SK-N-SH treated with all-trans-retinoic acid at 6 μM for 48 hours (cell line): ENCODE measurements around the gene LRP2.

Source experiments
- ATAC-seq: fragments of 200-7000 bp; cut with Tn5 transposase; 3 replicates; pipeline ENCODE4 v1.9.1; 2020; ENCODE audit warnings: mild to moderate bottlenecking, moderate library complexity
- ARNTL ChIP-seq: fragments of 450-650 bp; formaldehyde crosslinking; IDR thresholded peaks from 2 replicates; pipeline ENCODE4 v1.5.0; 2020; ENCODE audit warnings: low read depth, mild to moderate bottlenecking, moderate library complexity, borderline replicate concordance
- BACH2 ChIP-seq: fragments of 250-450 bp; sonication (Bioruptor Pico); IDR thresholded peaks from 2 replicates; pipeline ENCODE4 v1.9.0; 2021; ENCODE audit warnings: mild to moderate bottlenecking, borderline replicate concordance
- CSDC2 ChIP-seq: fragments of 250-450 bp; sonication (Bioruptor Pico); IDR thresholded peaks from 2 replicates; pipeline ENCODE4 v1.5.0; 2020; ENCODE audit warnings: mild to moderate bottlenecking, moderate library complexity
- ESRRG ChIP-seq: fragments of 250-450 bp; sonication (Bioruptor Pico); IDR thresholded peaks from 2 replicates; pipeline ENCODE4 v1.6.1; 2021; ENCODE audit warnings: mild to moderate bottlenecking
- GLIS3 ChIP-seq: fragments of 250-450 bp; sonication (Bioruptor Pico); IDR thresholded peaks from 2 replicates; pipeline ENCODE4 v1.5.0; 2020; ENCODE audit warnings: mild to moderate bottlenecking, moderate library complexity
- ISL1 ChIP-seq: fragments of 250-450 bp; sonication (Bioruptor Pico); IDR thresholded peaks from 2 replicates; pipeline ENCODE4 v2.1.2; 2022; ENCODE audit warnings: mild to moderate bottlenecking, moderate library complexity
- OSR1 ChIP-seq: fragments of 250-450 bp; sonication (Bioruptor Pico); IDR thresholded peaks from 2 replicates; pipeline ENCODE4 v1.8.0; 2022; ENCODE audit warnings: moderate library complexity, mild to moderate bottlenecking, inconsistent platforms
- PPARA ChIP-seq: fragments of 250-450 bp; sonication (Bioruptor Pico); IDR thresholded peaks from 2 replicates; pipeline ENCODE4 v1.5.0; 2020; ENCODE audit warnings: mild to moderate bottlenecking, borderline replicate concordance
- RARB ChIP-seq: fragments of 250-450 bp; sonication (Bioruptor Pico); IDR thresholded peaks from 2 replicates; pipeline ENCODE4 v1.8.0; 2021; ENCODE audit warnings: mild to moderate bottlenecking, moderate library complexity
- SNAI2 ChIP-seq: fragments of 250-450 bp; sonication (Bioruptor Pico); IDR thresholded peaks from 2 replicates; pipeline ENCODE4 v1.5.0; 2020; ENCODE audit warnings: mild to moderate bottlenecking, moderate library complexity
- TCF4 ChIP-seq: fragments of 250-450 bp; sonication (Bioruptor Pico); IDR thresholded peaks from 2 replicates; pipeline ENCODE4 v1.8.0; 2021; ENCODE audit warnings: mild to moderate bottlenecking, moderate library complexity, borderline replicate concordance
- TOX ChIP-seq: fragments of 250-450 bp; sonication (Bioruptor Pico); IDR thresholded peaks from 2 replicates; pipeline ENCODE4 v1.8.0; 2021; ENCODE audit warnings: mild to moderate bottlenecking, moderate library complexity, borderline replicate concordance
- ZC3H10 ChIP-seq: fragments of 250-450 bp; sonication (Bioruptor Pico); IDR thresholded peaks from 2 replicates; pipeline ENCODE4 v1.5.1; 2021; ENCODE audit warnings: mild to moderate bottlenecking, moderate library complexity
- ZFP3 ChIP-seq: fragments of 250-450 bp; sonication (Bioruptor Pico); IDR thresholded peaks from 2 replicates; pipeline ENCODE4 v1.5.0; 2020; ENCODE audit warnings: mild to moderate bottlenecking, moderate library complexity
- ZFP30 ChIP-seq: fragments of 450-650 bp; formaldehyde crosslinking; IDR thresholded peaks from 2 replicates; pipeline ENCODE4 v1.5.0; 2022; ENCODE audit warnings: mild to moderate bottlenecking, moderate library complexity
- ZNF565 ChIP-seq: fragments of 450-650 bp; formaldehyde crosslinking; conservative IDR thresholded peaks from 2 replicates; pipeline ENCODE4 v1.5.0; 2020; ENCODE audit warnings: low read depth, mild to moderate bottlenecking, moderate library complexity
- ZNF70 ChIP-seq: fragments of 450-650 bp; formaldehyde crosslinking; IDR thresholded peaks from 2 replicates; pipeline ENCODE4 v1.5.0; 2020; ENCODE audit warnings: mild to moderate bottlenecking, moderate library complexity
- ZNF8 ChIP-seq: fragments of 450-650 bp; formaldehyde crosslinking; IDR thresholded peaks from 2 replicates; pipeline ENCODE4 v1.5.0; 2020; ENCODE audit warnings: mild to moderate bottlenecking, moderate library complexity
- TF ChIP-seq, protein P1 (sequence below): fragments of 250-450 bp; sonication (Bioruptor Pico); IDR thresholded peaks from 2 replicates; pipeline ENCODE4 v1.8.0; 2021; ENCODE audit warnings: low read depth, mild to moderate bottlenecking, moderate library complexity, borderline replicate concordance
- TF ChIP-seq, protein P2 (sequence below): fragments of 250-450 bp; sonication (Bioruptor Pico); IDR thresholded peaks from 2 replicates; pipeline ENCODE4 v1.8.0; 2020; ENCODE audit warnings: mild to moderate bottlenecking, moderate library complexity, borderline replicate concordance
- TF ChIP-seq, protein P3 (sequence below): fragments of 250-450 bp; sonication (Bioruptor Pico); IDR thresholded peaks from 2 replicates; pipeline ENCODE4 v1.5.1; 2021; ENCODE audit warnings: mild to moderate bottlenecking, moderate library complexity
- TF ChIP-seq, protein P4 (sequence below): fragments of 250-450 bp; sonication (Bioruptor Pico); IDR thresholded peaks from 2 replicates; pipeline ENCODE4 v1.5.1; 2020; ENCODE audit warnings: low read depth, mild to moderate bottlenecking, moderate library complexity

LRP2 gene

DNA sequence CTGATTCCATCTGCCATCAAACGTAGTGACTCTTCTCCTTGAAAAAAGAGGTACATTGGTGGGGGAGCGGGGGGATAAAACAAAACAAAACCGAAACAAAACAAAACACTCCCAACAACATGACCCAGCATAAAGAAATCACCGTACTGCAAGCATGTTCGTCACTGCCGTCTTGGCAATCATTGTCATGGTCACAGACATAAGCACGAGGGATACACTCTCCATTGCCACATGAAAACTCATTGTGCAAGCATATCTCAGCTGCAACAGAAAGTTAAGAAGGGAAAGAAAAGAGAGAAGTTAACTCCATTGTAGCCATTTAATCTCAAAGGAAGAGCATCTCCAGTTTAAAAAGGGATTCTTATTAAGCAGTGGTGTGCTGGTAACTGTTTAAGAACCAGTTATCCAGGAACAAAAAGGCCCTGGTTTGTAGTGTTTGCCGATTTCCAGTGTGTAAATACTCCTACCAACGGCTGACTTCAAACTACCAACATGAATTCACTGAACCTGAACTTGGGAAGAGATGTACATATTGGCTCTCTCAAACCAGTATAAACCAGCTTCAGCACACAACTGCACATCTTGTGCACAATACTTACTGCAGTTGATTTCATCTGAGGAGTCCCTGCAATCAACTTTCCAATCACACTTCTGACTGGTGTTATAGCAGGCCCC lies 68.2 kb downstream of the LRP2 start:
- no peak for ATAC-seq
- TF ChIP-seq, protein P1, sequence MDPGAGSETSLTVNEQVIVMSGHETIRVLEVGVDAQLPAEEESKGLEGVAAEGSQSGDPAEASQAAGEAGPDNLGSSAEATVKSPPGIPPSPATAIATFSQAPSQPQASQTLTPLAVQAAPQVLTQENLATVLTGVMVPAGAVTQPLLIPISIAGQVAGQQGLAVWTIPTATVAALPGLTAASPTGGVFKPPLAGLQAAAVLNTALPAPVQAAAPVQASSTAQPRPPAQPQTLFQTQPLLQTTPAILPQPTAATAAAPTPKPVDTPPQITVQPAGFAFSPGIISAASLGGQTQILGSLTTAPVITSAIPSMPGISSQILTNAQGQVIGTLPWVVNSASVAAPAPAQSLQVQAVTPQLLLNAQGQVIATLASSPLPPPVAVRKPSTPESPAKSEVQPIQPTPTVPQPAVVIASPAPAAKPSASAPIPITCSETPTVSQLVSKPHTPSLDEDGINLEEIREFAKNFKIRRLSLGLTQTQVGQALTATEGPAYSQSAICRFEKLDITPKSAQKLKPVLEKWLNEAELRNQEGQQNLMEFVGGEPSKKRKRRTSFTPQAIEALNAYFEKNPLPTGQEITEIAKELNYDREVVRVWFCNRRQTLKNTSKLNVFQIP, result no peak
- TF ChIP-seq ARNTL (CRISPR knock-in tag), result no peak
- TF ChIP-seq PPARA (CRISPR knock-in tag), result no peak
- TF ChIP-seq ESRRG (CRISPR knock-in tag), result no peak
- TF ChIP-seq, protein P2, sequence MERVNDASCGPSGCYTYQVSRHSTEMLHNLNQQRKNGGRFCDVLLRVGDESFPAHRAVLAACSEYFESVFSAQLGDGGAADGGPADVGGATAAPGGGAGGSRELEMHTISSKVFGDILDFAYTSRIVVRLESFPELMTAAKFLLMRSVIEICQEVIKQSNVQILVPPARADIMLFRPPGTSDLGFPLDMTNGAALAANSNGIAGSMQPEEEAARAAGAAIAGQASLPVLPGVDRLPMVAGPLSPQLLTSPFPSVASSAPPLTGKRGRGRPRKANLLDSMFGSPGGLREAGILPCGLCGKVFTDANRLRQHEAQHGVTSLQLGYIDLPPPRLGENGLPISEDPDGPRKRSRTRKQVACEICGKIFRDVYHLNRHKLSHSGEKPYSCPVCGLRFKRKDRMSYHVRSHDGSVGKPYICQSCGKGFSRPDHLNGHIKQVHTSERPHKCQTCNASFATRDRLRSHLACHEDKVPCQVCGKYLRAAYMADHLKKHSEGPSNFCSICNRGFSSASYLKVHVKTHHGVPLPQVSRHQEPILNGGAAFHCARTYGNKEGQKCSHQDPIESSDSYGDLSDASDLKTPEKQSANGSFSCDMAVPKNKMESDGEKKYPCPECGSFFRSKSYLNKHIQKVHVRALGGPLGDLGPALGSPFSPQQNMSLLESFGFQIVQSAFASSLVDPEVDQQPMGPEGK (CRISPR knock-in tag), result no peak
- no peak for TF ChIP-seq GLIS3
- no peak for TF ChIP-seq ISL1 (CRISPR knock-in tag)
- TF ChIP-seq, protein P3, sequence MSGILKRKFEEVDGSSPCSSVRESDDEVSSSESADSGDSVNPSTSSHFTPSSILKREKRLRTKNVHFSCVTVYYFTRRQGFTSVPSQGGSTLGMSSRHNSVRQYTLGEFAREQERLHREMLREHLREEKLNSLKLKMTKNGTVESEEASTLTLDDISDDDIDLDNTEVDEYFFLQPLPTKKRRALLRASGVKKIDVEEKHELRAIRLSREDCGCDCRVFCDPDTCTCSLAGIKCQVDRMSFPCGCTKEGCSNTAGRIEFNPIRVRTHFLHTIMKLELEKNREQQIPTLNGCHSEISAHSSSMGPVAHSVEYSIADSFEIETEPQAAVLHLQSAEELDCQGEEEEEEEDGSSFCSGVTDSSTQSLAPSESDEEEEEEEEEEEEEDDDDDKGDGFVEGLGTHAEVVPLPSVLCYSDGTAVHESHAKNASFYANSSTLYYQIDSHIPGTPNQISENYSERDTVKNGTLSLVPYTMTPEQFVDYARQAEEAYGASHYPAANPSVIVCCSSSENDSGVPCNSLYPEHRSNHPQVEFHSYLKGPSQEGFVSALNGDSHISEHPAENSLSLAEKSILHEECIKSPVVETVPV, result no peak
- TF ChIP-seq ZNF8, result no peak

DNA sequence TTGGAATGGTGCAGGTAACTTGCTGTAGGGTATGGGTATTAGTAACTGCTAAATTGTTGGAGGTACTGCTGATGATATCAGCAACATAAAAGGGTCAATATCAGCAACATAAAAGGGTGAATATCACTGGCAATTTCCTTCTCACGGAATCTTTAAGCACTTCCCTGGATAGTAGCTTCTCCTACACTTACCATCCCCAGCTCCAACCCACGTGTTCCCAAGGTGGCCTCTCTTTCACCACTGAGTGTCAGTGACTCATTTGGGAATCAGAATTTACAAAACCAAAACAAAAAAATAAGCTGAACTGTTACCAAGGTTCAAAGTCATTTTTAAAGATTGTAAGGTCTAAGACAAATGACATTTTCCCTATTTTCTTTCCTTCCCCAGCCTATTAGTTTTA lies 70.8 kb downstream of the LRP2 start:
- TF ChIP-seq ESRRG (CRISPR knock-in tag) (no peak), TOX (CRISPR knock-in tag) (no peak), ZNF565 (no peak), BACH2 (no peak), PPARA (CRISPR knock-in tag) (no peak), ZC3H10 (CRISPR knock-in tag) (no peak), GLIS3 (no peak), RARB (CRISPR knock-in tag) (no peak), ZFP30 (CRISPR knock-in tag) (no peak), ZNF70 (CRISPR knock-in tag) (no peak)
- TF ChIP-seq, protein P2 (CRISPR knock-in tag), result no peak
- ATAC-seq, result no peak

DNA sequence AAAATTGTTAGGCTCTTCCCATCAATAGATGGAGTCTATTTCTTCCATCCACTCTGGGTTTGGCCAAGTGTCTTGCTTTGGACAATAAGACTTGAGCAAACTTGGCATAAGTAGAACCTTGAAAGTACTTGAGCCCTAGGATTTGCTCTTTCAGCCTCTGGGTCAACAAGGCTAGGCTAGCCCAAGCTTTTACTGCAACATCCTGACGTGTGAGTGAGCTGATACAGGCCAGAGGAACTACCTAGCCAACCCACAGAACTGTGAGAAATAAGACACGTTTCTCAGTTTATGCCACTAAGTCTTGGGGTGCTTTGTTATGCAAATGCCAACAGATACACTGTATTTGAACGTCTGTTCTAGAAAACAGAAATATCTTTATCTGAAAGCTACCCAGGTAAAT lies 71.9 kb downstream of the LRP2 start:
- ATAC-seq, result no peak
- TF ChIP-seq ZNF8, result no peak
- TF ChIP-seq CSDC2 (CRISPR knock-in tag), result no peak
- no peak for TF ChIP-seq TCF4 (CRISPR knock-in tag)
- TF ChIP-seq ZNF565, result no peak
- no peak for TF ChIP-seq ZFP3 (CRISPR knock-in tag)
- TF ChIP-seq BACH2, result no peak
- TF ChIP-seq GLIS3, result no peak
- TF ChIP-seq, protein P4, sequence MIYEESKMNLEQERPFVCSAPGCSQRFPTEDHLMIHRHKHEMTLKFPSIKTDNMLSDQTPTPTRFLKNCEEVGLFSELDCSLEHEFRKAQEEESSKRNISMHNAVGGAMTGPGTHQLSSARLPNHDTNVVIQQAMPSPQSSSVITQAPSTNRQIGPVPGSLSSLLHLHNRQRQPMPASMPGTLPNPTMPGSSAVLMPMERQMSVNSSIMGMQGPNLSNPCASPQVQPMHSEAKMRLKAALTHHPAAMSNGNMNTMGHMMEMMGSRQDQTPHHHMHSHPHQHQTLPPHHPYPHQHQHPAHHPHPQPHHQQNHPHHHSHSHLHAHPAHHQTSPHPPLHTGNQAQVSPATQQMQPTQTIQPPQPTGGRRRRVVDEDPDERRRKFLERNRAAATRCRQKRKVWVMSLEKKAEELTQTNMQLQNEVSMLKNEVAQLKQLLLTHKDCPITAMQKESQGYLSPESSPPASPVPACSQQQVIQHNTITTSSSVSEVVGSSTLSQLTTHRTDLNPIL (CRISPR knock-in tag), result no peak
- TF ChIP-seq ZNF70 (CRISPR knock-in tag), result no peak
- TF ChIP-seq PPARA (CRISPR knock-in tag), result no peak
- TF ChIP-seq, protein P2 (CRISPR knock-in tag), result no peak
- TF ChIP-seq TOX (CRISPR knock-in tag), result no peak
- TF ChIP-seq ZC3H10 (CRISPR knock-in tag), result no peak
- no peak for TF ChIP-seq RARB (CRISPR knock-in tag)
- no peak for TF ChIP-seq SNAI2 (CRISPR knock-in tag)
- no peak for TF ChIP-seq ESRRG (CRISPR knock-in tag)
- TF ChIP-seq OSR1 (CRISPR knock-in tag), result no peak
- TF ChIP-seq, all 23 proteins: peak for 0
